SK-N-DZ (cell line): Measurements from ENCODE around the gene HMCN2.
"Not testable (repeated sequence)": the region's sequence is repeated elsewhere in the genome, so short reads cannot be mapped to it uniquely, and the experiment has no call there.

ENCODE experiments used
- DNase-seq: peaks from one replicate; pipeline ENCODE4 v3.0.0-alpha.2; 2015; ENCODE audit warnings: low spot score

The HMCN2 gene

GRCh38 chr9:130240410-130241197 lies 25.0 kb upstream of the HMCN2 start:
- peak; percentile 86 for DNase-seq

GRCh38 chr9:130241198-130241535 lies 24.4 kb upstream of the HMCN2 start:
- no peak for DNase-seq

GRCh38 chr9:130242270-130243014 lies 23.1 kb upstream of the HMCN2 start:
- no peak for DNase-seq

- DNase-seq = peak; percentile 92
These were observed 22.3 kb upstream of the HMCN2 start for GRCh38 chr9:130243015-130243881.

- DNase-seq = no peak
These were observed 21.7 kb upstream of the HMCN2 start for GRCh38 chr9:130243882-130244170.

GRCh38 chr9:130244548-130245165 lies 20.9 kb upstream of the HMCN2 start:
- no peak for DNase-seq

- no peak for DNase-seq
These were observed 20.1 kb upstream of the HMCN2 start for GRCh38 chr9:130245474-130245873.

GRCh38 chr9:130246126-130246525 lies 19.4 kb upstream of the HMCN2 start:
- DNase-seq = no peak

- DNase-seq = no peak
These were observed 10.6 kb upstream of the HMCN2 start for GRCh38 chr9:130254747-130255630.

GRCh38 chr9:130255631-130256134 lies 9.9 kb upstream of the HMCN2 start:
- peak; percentile 99 for DNase-seq

GRCh38 chr9:130256644-130257043 lies 8.9 kb upstream of the HMCN2 start:
- no peak for DNase-seq

GRCh38 chr9:130258137-130258536 lies 7.4 kb upstream of the HMCN2 start:
- DNase-seq = not testable (repeated sequence)

- no peak for DNase-seq
These were observed 6.5 kb upstream of the HMCN2 start for GRCh38 chr9:130259044-130259443.

- DNase-seq = no peak
These were observed 4.5 kb upstream of the HMCN2 start for GRCh38 chr9:130260816-130261765.

- DNase-seq = no peak
These were observed 3.4 kb upstream of the HMCN2 start for GRCh38 chr9:130262061-130262745.

- no peak for DNase-seq
These were observed 2.8 kb upstream of the HMCN2 start for GRCh38 chr9:130262771-130263170.

- DNase-seq = no peak
These were observed 1.8 kb upstream of the HMCN2 start for GRCh38 chr9:130263601-130264413.
